H9 (cell line): ENCODE measurements around the gene MINAR2. TPM values are rescaled to one million over a fixed set of nuclear protein-coding genes. Genes with fewer than 3 reads are reported as not detected.

Source experiments
- DNase-seq: peaks from one replicate; pipeline ENCODE4 v3.0.0-alpha.2; 2017
- H2AFZ ChIP-seq: one replicate; pipeline ENCODE4 v1.6.1; 2013; ENCODE audit warnings: mild to moderate bottlenecking, low read length, control low read depth, moderate library complexity
- H2AK5ac ChIP-seq: 2 replicates; pipeline ENCODE4 v1.6.1; 2013; ENCODE audit warnings: low read length, control low read depth, mixed read lengths; ENCODE audit not compliant: insufficient read length
- H2BK120ac ChIP-seq: one replicate; pipeline ENCODE4 v1.6.1; 2013; ENCODE audit warnings: low read depth, mild to moderate bottlenecking, low read length, control low read depth, inconsistent platforms; ENCODE audit not compliant: poor library complexity, severe bottlenecking
- H2BK12ac ChIP-seq: 2 replicates; pipeline ENCODE4 v1.6.1; 2013; ENCODE audit warnings: low read length, control low read depth, mixed read lengths, low read depth; ENCODE audit not compliant: insufficient read length
- H2BK15ac ChIP-seq: 2 replicates; pipeline ENCODE4 v1.6.1; 2013; ENCODE audit warnings: low read depth, low read length, control low read depth
- H2BK20ac ChIP-seq: one replicate; pipeline ENCODE4 v1.6.1; 2013; ENCODE audit warnings: low read depth, mild to moderate bottlenecking, low read length, control low read depth, inconsistent platforms; ENCODE audit not compliant: poor library complexity, severe bottlenecking
- H2BK5ac ChIP-seq: 2 replicates; pipeline ENCODE4 v1.6.1; 2013; ENCODE audit warnings: low read length, control low read depth, mixed read lengths; ENCODE audit not compliant: insufficient read length
- H3K14ac ChIP-seq: 2 replicates; pipeline ENCODE4 v1.6.1; 2013; ENCODE audit warnings: low read length, control low read depth; ENCODE audit not compliant: insufficient read depth
- H3K18ac ChIP-seq: 2 replicates; pipeline ENCODE4 v1.6.1; 2013; ENCODE audit warnings: low read depth, mild to moderate bottlenecking, mixed read lengths, low read length, control low read depth; ENCODE audit not compliant: insufficient read length
- H3K23ac ChIP-seq: 2 replicates; pipeline ENCODE4 v1.6.1; 2013; ENCODE audit warnings: low read length, control low read depth, mixed read lengths, low read depth; ENCODE audit not compliant: insufficient read length
- H3K23me2 ChIP-seq: 2 replicates; pipeline ENCODE4 v1.6.1; 2013; ENCODE audit warnings: low read depth, mild to moderate bottlenecking, mixed read lengths, low read length, control low read depth; ENCODE audit not compliant: insufficient read length, poor library complexity, severe bottlenecking
- H3K27ac ChIP-seq: 2 replicates; pipeline ENCODE4 v1.5.1; 2013; ENCODE audit warnings: low read length, control low read depth, mixed read lengths, low read depth; ENCODE audit not compliant: insufficient read length
- H3K27me3 ChIP-seq: 2 replicates; pipeline ENCODE4 v1.6.1; 2013; ENCODE audit warnings: low read length, control low read depth, inconsistent platforms; ENCODE audit not compliant: insufficient read depth
- H3K4ac ChIP-seq: 2 replicates; pipeline ENCODE4 v1.6.1; 2013; ENCODE audit warnings: low read depth, mild to moderate bottlenecking, control low read depth, inconsistent platforms, low read length, moderate library complexity
- H3K4me1 ChIP-seq: 2 replicates; pipeline ENCODE4 v1.6.1; 2013; ENCODE audit warnings: low read length, control low read depth, inconsistent platforms; ENCODE audit not compliant: insufficient read depth
- H3K4me2 ChIP-seq: 2 replicates; pipeline ENCODE4 v1.6.1; 2013; ENCODE audit warnings: low read length, control low read depth, mixed read lengths; ENCODE audit not compliant: insufficient read length, insufficient read depth
- H3K56ac ChIP-seq: 2 replicates; pipeline ENCODE4 v1.6.1; 2013; ENCODE audit warnings: low read depth, mild to moderate bottlenecking, mixed read lengths, low read length, control low read depth; ENCODE audit not compliant: insufficient read length
- H3K79me1 ChIP-seq: 2 replicates; pipeline ENCODE4 v1.6.1; 2013; ENCODE audit warnings: low read depth, mild to moderate bottlenecking, moderate library complexity, low read length, control low read depth, inconsistent platforms; ENCODE audit not compliant: insufficient read depth, poor library complexity, severe bottlenecking
- H3K79me2 ChIP-seq: 2 replicates; pipeline ENCODE4 v1.6.1; 2013; ENCODE audit warnings: low read length, control low read depth, inconsistent platforms; ENCODE audit not compliant: insufficient read depth
- H3K9ac ChIP-seq: 2 replicates; pipeline ENCODE4 v1.6.1; 2013; ENCODE audit warnings: low read length, control low read depth, mixed read lengths; ENCODE audit not compliant: insufficient read length; ENCODE audit errors: extremely low read depth
- H3K9me3 ChIP-seq: one replicate; pipeline ENCODE4 v1.6.1; 2013; ENCODE audit warnings: low read depth, low read length, inconsistent platforms; ENCODE audit not compliant: control insufficient read depth
- H3T11ph ChIP-seq: one replicate; pipeline ENCODE4 v1.6.1; 2013; ENCODE audit warnings: mild to moderate bottlenecking, low read length, control low read depth, inconsistent platforms
- H4K20me1 ChIP-seq: one replicate; pipeline ENCODE4 v1.6.1; 2013; ENCODE audit not compliant: control insufficient read depth, insufficient read length, insufficient read depth
- H4K5ac ChIP-seq: 2 replicates; pipeline ENCODE4 v1.6.1; 2013; ENCODE audit warnings: low read depth, mild to moderate bottlenecking, mixed read lengths, low read length, control low read depth; ENCODE audit not compliant: insufficient read length
- H4K8ac ChIP-seq: replicated peaks from 2 replicates; pipeline ENCODE4 v1.6.1; 2013; ENCODE audit warnings: low read length, control low read depth, mixed read lengths, low read depth; ENCODE audit not compliant: insufficient read length
- H4K91ac ChIP-seq: 2 replicates; pipeline ENCODE4 v1.6.1; 2013; ENCODE audit warnings: low read depth, mild to moderate bottlenecking, moderate library complexity, mixed read lengths, low read length, control low read depth; ENCODE audit not compliant: insufficient read length
- H3K27ac Mint-ChIP-seq, 3 experiments: 2 replicates in 2 of 3; 3 replicates in 1 of 3; pipeline ENCODE4 v1.8.0; 2020 to 2021; ENCODE audit warnings: mixed read lengths in 3 of 3, mild to moderate bottlenecking in 1 of 3, moderate library complexity in 1 of 3
- H3K27me3 Mint-ChIP-seq: 2 replicates; pipeline ENCODE4 v1.8.0; 2021; ENCODE audit warnings: low read depth, mild to moderate bottlenecking, moderate library complexity, mixed read lengths
- H3K36me3 Mint-ChIP-seq, 3 experiments: 2 replicates in 2 of 3; 3 replicates in 1 of 3; pipeline ENCODE4 v1.8.0; 2020 to 2021; ENCODE audit warnings: low read depth in 3 of 3, mixed read lengths in 3 of 3; ENCODE audit not compliant: insufficient read depth in 1 of 3
- H3K4me1 Mint-ChIP-seq, 2 experiments: 2 replicates each; pipeline ENCODE4 v1.8.0; 2020; ENCODE audit warnings: mixed read lengths in 2 of 2
- H3K4me3 Mint-ChIP-seq, 2 experiments: 2 replicates in 1 of 2; 3 replicates in 1 of 2; pipeline ENCODE4 v1.8.0; 2020 to 2021; ENCODE audit warnings: mild to moderate bottlenecking in 2 of 2, mixed read lengths in 2 of 2, moderate library complexity in 1 of 2
- H3K9me3 Mint-ChIP-seq, 2 experiments: 2 replicates in 1 of 2; 3 replicates in 1 of 2; pipeline ENCODE4 v1.8.0; 2020; ENCODE audit warnings: mild to moderate bottlenecking in 2 of 2, mixed read lengths in 2 of 2, moderate library complexity in 1 of 2
- WGBS: extraction: QIAGEN DNeasy Blood & Tissue Kit; methylation state at CpG from one replicate; pipeline ENCODE4 v1.1.7; 2013; ENCODE audit warnings: missing lambda C conversion rate, low lambda C conversion rate, mixed read lengths; ENCODE audit not compliant: insufficient read length; ENCODE audit errors: extremely low coverage; 5-methylcytosine and 5-hydroxymethylcytosine counted together
- total RNA-seq: library from RNA; stranded (reverse); gene quantifications from 2 replicates; pipeline ENCODE4 v1.2.1, GENCODE V29; 2021
- TF ChIP-seq, protein P1 (sequence below): fragments of 200-600 bp; sonication (generic); conservative IDR thresholded peaks from 3 replicates; pipeline ENCODE4 v1.8.0; 2021; ENCODE audit warnings: antibody characterized with exemption, mild to moderate bottlenecking

The MINAR2 gene
- total RNA-seq, 1 experiment from 2014 or later, result 0.09 TPM

DNA sequence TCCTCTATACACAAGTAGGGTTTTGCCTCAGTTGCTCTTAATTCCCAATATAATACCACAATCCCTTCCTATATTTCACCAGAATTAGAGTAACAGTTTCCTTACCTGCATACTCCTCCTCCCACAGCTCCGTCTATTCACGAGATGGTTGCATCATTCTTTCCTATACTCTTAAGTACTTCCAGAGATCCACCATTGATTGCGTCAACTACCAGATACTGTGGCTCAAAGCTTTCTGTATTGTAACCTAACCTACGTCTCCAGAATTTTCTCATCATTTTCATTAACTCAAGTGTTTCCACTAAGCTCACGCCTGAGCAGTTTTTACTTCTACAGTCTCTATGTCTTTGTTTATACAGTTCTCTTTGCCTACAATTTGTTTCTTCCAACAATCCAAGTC lies 31.2 kb upstream of the MINAR2 start:
- Histone ChIP-seq H3K4ac (no peak overlapping the region), H2BK12ac (no peak overlapping the region), H3K56ac (no peak overlapping the region), H3K27ac (no peak overlapping the region), H3K18ac (no peak overlapping the region), H4K5ac (no peak overlapping the region), H3K23ac (no peak overlapping the region), H3K14ac (no peak overlapping the region), H3K79me1 (no peaks in the 10 kb centered on the region), H4K8ac (no peak overlapping the region), H3K9me3 (no peaks in the 10 kb centered on the region), H2BK20ac (no peak overlapping the region), H3K79me2 (no peaks in the 10 kb centered on the region), H2AFZ (no peak overlapping the region), H3K27me3 (no peaks in the 10 kb centered on the region), H2AK5ac (no peak overlapping the region), H2BK15ac (no peak overlapping the region), H3K9ac (no peak overlapping the region), H2BK120ac (no peak overlapping the region), H3K4me2 (no peak overlapping the region), H3K4me1 (no peaks in the 10 kb centered on the region), H3T11ph (no peak overlapping the region), H3K23me2 (no peaks in the 10 kb centered on the region), H4K20me1 (no peaks in the 10 kb centered on the region), H4K91ac (no peak overlapping the region), H2BK5ac (no peak overlapping the region)
- Mint-ChIP-seq H3K4me1 (peaks cover 0 to 4% of the 10 kb centered on the region in 2 experiments; a peak in 2 of 4 replicates), H3K27ac (peak overlapping the region; percentile 1 to 37 (median 13); a peak in 4 of 7 replicates), H3K9me3 (peaks cover 0 to under 1% of the 10 kb centered on the region in 2 experiments; a peak in 2 of 5 replicates), H3K27me3 (no peaks in the 10 kb centered on the region), H3K36me3 (peaks cover 6 to 13% (median 12%) of the 10 kb centered on the region in 3 experiments), H3K4me3 (no peak overlapping the region)
- no peak for DNase-seq
- TF ChIP-seq, protein P1, sequence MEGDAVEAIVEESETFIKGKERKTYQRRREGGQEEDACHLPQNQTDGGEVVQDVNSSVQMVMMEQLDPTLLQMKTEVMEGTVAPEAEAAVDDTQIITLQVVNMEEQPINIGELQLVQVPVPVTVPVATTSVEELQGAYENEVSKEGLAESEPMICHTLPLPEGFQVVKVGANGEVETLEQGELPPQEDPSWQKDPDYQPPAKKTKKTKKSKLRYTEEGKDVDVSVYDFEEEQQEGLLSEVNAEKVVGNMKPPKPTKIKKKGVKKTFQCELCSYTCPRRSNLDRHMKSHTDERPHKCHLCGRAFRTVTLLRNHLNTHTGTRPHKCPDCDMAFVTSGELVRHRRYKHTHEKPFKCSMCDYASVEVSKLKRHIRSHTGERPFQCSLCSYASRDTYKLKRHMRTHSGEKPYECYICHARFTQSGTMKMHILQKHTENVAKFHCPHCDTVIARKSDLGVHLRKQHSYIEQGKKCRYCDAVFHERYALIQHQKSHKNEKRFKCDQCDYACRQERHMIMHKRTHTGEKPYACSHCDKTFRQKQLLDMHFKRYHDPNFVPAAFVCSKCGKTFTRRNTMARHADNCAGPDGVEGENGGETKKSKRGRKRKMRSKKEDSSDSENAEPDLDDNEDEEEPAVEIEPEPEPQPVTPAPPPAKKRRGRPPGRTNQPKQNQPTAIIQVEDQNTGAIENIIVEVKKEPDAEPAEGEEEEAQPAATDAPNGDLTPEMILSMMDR, result no peak
- no CpG with 5 or more reads among the region's 5 CpGs for WGBS
